Fibroblast of villous mesenchyme (primary cell): ENCODE measurements around the gene SUPT4H1. TPM values are rescaled to one million over a fixed set of nuclear protein-coding genes. Genes with fewer than 3 reads are reported as not detected.

Experiments used
- DNase-seq: peaks from one replicate; pipeline ENCODE4 v3.0.0-alpha.2; 2010; ENCODE audit warnings: low read depth
- H3K4me3 ChIP-seq: 2 replicates; pipeline ENCODE4 v1.5.1; 2011; ENCODE audit warnings: low read depth, mild to moderate bottlenecking, low read length
- total RNA-seq: library from RNA; depleted of rRNA; stranded (reverse); fragments of >200 nt; gene quantifications from 2 replicates; pipeline ENCODE4 v1.2.3, GENCODE V29; 2012
- TF ChIP-seq, protein P1 (sequence below): IDR thresholded peaks from 2 replicates; pipeline ENCODE4 v1.5.1; 2012; ENCODE audit warnings: low read depth, mild to moderate bottlenecking, low read length; ENCODE audit not compliant: insufficient read depth

Gene SUPT4H1
- total RNA-seq, 1 donor, result 34.5 TPM

DNA sequence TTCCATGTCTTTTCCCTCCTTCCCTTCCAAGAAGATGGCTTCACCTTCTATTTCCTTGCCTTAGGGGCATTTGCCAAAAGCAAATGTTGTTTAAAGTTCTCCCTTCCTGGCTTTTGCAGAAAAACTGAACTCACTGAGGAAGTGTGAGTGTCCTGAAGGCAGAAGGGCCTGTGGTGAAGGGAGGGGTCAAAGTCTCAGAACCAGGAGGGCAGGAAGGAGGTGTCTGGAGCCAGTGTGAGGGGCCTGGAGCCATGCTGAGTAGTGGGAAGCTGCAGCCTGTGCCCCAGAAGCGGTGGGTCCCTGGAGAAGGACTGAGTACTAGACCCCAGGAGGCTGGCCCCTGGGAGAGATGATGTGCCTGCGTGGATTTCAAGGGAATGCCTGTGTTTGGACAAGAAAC, 23.8 kb upstream of the SUPT4H1 start:
- TF ChIP-seq, protein P1, sequence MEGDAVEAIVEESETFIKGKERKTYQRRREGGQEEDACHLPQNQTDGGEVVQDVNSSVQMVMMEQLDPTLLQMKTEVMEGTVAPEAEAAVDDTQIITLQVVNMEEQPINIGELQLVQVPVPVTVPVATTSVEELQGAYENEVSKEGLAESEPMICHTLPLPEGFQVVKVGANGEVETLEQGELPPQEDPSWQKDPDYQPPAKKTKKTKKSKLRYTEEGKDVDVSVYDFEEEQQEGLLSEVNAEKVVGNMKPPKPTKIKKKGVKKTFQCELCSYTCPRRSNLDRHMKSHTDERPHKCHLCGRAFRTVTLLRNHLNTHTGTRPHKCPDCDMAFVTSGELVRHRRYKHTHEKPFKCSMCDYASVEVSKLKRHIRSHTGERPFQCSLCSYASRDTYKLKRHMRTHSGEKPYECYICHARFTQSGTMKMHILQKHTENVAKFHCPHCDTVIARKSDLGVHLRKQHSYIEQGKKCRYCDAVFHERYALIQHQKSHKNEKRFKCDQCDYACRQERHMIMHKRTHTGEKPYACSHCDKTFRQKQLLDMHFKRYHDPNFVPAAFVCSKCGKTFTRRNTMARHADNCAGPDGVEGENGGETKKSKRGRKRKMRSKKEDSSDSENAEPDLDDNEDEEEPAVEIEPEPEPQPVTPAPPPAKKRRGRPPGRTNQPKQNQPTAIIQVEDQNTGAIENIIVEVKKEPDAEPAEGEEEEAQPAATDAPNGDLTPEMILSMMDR, result no peak
- DNase-seq, result no peak
- H3K4me3 ChIP-seq, result no peak overlapping the region

DNA sequence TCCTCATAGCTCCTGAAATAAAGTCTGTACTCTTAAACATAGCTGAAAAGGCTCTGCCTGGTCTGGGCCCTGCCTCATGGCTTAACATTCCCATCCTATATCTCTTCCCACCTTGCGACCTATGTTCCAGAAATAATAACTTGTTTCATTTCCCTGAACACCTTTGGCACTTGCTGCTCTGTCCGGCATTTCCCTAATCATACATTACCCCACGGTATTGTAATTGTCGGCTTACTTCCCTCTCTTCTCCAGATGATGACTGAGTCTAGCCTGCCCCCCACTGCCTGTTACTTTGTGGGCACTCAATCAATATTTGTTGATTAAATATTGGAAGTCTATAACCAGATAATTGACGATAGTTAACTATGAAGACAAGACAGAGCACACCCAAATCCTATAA, 23.3 kb upstream of the SUPT4H1 start:
- TF ChIP-seq, protein P1, result no peak
- no peak for DNase-seq

DNA sequence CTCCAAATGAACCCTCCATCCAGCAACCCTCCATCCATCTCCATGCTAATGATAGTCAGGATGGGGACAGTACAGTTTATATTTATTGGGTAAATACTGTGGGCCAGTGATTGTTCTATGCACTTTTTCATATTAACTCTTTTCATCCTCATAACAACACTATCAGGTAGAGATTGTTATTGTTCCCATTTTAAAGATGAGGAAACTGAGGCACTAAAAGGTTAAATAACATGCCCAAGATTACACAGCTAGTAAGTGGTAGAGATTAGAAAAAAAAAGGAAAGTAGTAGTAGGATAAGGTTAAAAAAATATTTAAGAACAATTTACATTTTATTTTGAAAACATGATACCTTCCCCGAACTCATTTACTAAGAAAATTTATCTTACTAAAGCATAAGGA, 21.9 kb upstream of the SUPT4H1 start:
- H3K4me3 ChIP-seq, result no peak overlapping the region
- no peak for DNase-seq
- TF ChIP-seq, protein P1, result no peak

More for the DNA sequence above, 23.3 kb upstream of the SUPT4H1 start:
- H3K4me3 ChIP-seq, result no peak overlapping the region

DNA sequence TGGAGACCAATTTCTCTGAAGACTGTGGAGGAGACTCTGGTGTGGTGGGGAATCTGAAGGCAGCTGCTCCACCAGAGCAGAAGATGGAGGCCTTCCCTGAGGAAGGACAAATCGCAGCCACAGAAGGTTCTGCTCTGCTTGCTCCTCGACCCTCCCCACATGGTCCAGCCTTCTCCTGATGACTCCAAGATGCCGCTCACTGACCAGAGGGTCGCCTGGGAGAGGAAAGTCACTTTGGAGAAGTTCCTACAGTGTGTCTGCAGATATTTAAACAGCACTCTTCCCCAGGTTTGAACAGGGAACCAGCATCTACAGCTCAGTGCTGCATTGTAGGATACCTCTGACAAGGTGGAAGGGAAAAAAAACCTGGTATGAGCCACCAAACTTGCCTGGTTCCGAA, 21.0 kb upstream of the SUPT4H1 start:
- DNase-seq, result no peak
- TF ChIP-seq, protein P1, result no peak
- no peak overlapping the region for H3K4me3 ChIP-seq

DNA sequence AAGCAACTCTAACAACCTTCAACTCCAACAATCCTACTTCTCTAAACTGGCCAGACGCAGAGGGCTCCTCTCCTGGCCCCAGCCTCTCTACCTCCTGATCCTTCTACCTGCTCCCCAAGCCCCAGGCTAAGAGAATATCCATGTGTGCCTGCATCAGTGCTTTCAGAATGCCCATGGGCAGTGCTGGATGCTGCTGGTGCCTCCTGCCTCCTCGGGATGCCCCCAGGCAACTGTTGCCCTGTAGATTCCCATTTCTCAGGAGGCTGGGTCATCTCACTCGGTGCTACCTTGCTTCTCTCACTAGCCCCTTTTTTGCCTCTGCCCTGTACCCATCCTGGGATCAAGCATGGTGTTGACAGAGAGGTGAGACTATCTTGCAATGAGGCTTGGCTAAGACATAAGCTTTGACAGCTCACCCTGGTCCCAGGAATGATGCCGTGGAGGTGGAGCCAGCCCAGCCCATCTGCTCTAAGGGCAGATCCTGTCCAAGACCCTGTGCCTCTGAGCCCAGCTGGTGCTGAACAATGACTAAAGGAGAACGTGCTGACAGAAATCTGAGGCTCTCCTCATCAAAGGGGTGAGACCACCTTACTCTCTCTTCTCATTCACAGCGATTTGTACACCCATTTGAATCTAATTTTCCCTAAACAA, 19.4 kb upstream of the SUPT4H1 start:
- no peak for DNase-seq
- TF ChIP-seq, protein P1, result no peak
- H3K4me3 ChIP-seq, result no peak overlapping the region

DNA sequence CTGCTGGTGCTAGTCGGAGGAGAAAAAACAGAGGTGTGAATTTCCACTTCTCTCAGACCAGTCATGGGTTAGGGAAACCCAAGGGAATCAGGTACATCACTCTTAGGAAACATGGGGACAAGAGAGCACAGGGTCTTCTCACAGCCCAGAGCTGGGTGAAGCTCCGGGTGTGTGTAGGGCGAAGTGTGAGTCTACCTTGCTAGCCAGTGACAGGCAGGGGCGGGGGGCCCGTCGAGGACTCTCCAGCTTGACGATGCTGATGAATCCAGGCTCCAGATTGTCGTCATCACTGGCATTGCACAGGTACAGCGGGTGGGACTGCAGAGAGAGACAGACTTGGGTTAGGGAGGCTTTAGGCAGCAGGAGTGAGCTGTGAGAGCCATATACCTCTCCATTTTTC, 18.7 kb upstream of the SUPT4H1 start:
- DNase-seq, result no peak
- TF ChIP-seq, protein P1, result no peak
- H3K4me3 ChIP-seq, result no peak overlapping the region

DNA sequence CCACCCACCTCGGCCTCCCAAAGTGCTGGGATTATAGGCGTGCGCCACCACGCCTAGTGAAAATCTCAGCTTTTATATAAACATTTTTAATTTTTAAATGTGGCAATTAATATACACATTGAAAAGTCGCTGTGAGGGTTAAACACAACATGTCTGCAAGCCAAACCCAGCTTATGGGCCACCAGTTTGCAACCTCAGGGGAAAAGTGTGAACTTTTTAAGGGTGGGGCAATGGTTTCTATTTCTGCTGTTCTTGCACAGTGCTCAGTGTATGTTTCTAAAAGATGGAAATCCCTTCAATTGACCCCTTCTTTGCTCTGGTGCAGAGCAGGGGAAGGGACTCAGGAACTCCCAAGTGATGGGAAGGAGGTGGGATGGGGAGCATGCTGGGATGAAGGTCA, 18.3 kb upstream of the SUPT4H1 start:
- TF ChIP-seq, protein P1, result no peak
- DNase-seq, result no peak
- no peak overlapping the region for H3K4me3 ChIP-seq
